Endothelial cell of umbilical vein (primary cell): ENCODE results near the gene MB. TPM values are rescaled to one million over a fixed set of nuclear protein-coding genes. Genes with fewer than 3 reads are reported as not detected.

Experiments used
- BruUV-seq: library from RNA; stranded (reverse); fragments of 400-500 nt; replicated peaks from 2 replicates; lab custom pipeline; 2021; lab: Mats Ljungman, UMichigan
- CTCF ChIA-PET: fragments of 300-600, 350-600 bp; sonication (Branson Sonifier 250); formaldehyde crosslinking; loops from one replicate; lab custom pipeline; 2021; ENCODE audit warnings: antibody characterized with exemption, inconsistent platforms; lab: Charles Lee
- POLR2A ChIA-PET: fragments of 300-600, 350-600 bp; sonication (Branson Sonifier 250); formaldehyde crosslinking; loops from one replicate; lab custom pipeline; 2021; ENCODE audit warnings: antibody characterized with exemption, inconsistent platforms; lab: Charles Lee
- DNase-seq: peaks from one replicate; pipeline ENCODE4 v3.0.0-alpha.2; 2011; ENCODE audit warnings: low read depth, low spot score
- FAIRE-seq: peaks from 2 replicates; lab custom pipeline; 2011; peaks lifted over from hg19 to GRCh38; lab: Jason Lieb, UNC
- H2AFZ ChIP-seq: 2 replicates; pipeline ENCODE4 v1.6.0; 2012; ENCODE audit warnings: low read depth, low read length, control low read depth, inconsistent platforms
- H3K27ac ChIP-seq: 2 replicates; pipeline ENCODE4 v1.5.1; 2011; ENCODE audit warnings: low read depth, mild to moderate bottlenecking, control low read depth, low read length, moderate library complexity; ENCODE audit not compliant: insufficient read depth
- H3K27me3 ChIP-seq, 2 experiments: 2 replicates each; pipeline versions ENCODE4 v1.6.0 to v1.6.1; 2011; ENCODE audit warnings: low read length in 2 of 2, mixed read lengths in 1 of 2; ENCODE audit not compliant: control insufficient read depth in 2 of 2, insufficient read depth in 2 of 2
- H3K36me3 ChIP-seq, 2 experiments: 2 replicates in 1 of 2; 3 replicates in 1 of 2; pipeline ENCODE4 v1.5.1; 2011; ENCODE audit warnings: low read length in 2 of 2, mild to moderate bottlenecking in 1 of 2, moderate library complexity in 1 of 2; ENCODE audit not compliant: control insufficient read depth in 2 of 2, insufficient read depth in 2 of 2; ENCODE audit errors: extremely low read depth in 1 of 2
- H3K4me1 ChIP-seq: 3 replicates; pipeline ENCODE4 v1.5.1; 2011; ENCODE audit warnings: mild to moderate bottlenecking, low read length; ENCODE audit not compliant: control insufficient read depth, insufficient read depth; ENCODE audit errors: extremely low read depth
- H3K4me2 ChIP-seq: 2 replicates; pipeline ENCODE4 v1.6.1; 2011; ENCODE audit warnings: low read length, control low read depth, mixed read lengths; ENCODE audit not compliant: insufficient read depth
- H3K4me3 ChIP-seq, 3 experiments: fragments of 200-600 bp in 1 of 3; sonication (generic), shearing (Covaris generic) in 1 of 3; replicated peaks in 1 of 3; 2 replicates each; pipeline ENCODE4 v1.5.1; 2011 to 2016; ENCODE audit warnings: control low read depth in 3 of 3, low read length in 3 of 3, mild to moderate bottlenecking in 2 of 3, inconsistent platforms in 1 of 3, low read depth in 1 of 3, moderate library complexity in 1 of 3; ENCODE audit not compliant: insufficient read depth in 1 of 3
- H3K79me2 ChIP-seq: 2 replicates; pipeline ENCODE4 v1.6.0; 2012; ENCODE audit warnings: low read length, inconsistent platforms; ENCODE audit not compliant: control insufficient read depth, insufficient read depth
- H3K9ac ChIP-seq: replicated peaks from 2 replicates; pipeline ENCODE3; 2011; ENCODE audit warnings: low read length, control low read depth; ENCODE audit not compliant: insufficient read depth; ENCODE audit errors: extremely low read depth
- H3K9me1 ChIP-seq: replicated peaks from 3 replicates; pipeline ENCODE4 v1.6.0; 2011; ENCODE audit warnings: mild to moderate bottlenecking, low read length; ENCODE audit not compliant: control insufficient read depth, insufficient read depth; ENCODE audit errors: extremely low read depth
- H3K9me3 ChIP-seq: replicated peaks from 2 replicates; pipeline ENCODE4 v1.5.1; 2012; ENCODE audit warnings: low read length, inconsistent platforms; ENCODE audit not compliant: control insufficient read depth, insufficient read depth
- H4K20me1 ChIP-seq: replicated peaks from 2 replicates; pipeline ENCODE3; 2011; ENCODE audit warnings: mild to moderate bottlenecking, low read length; ENCODE audit not compliant: control insufficient read depth, insufficient read depth; ENCODE audit errors: extremely low read depth
- EZH2 ChIP-seq: IDR thresholded peaks from 2 replicates; pipeline ENCODE4 v1.6.1; 2012; ENCODE audit warnings: borderline replicate concordance, low read depth, mild to moderate bottlenecking, moderate library complexity, low read length, inconsistent platforms; ENCODE audit not compliant: severe bottlenecking
- FOS ChIP-seq: IDR thresholded peaks from 2 replicates; pipeline ENCODE4 v1.6.1; 2011; ENCODE audit warnings: mild to moderate bottlenecking, low read length, moderate library complexity, borderline replicate concordance; ENCODE audit not compliant: insufficient read depth
- GATA2 ChIP-seq: IDR thresholded peaks from 2 replicates; pipeline ENCODE4 v1.7.0; 2011; ENCODE audit warnings: low read depth, mild to moderate bottlenecking, moderate library complexity, mixed read lengths, low read length; ENCODE audit not compliant: insufficient read length, insufficient read depth
- JUN ChIP-seq: IDR thresholded peaks from 2 replicates; pipeline ENCODE4 v1.6.1; 2011; ENCODE audit warnings: borderline replicate concordance, low read depth; ENCODE audit not compliant: insufficient read length, insufficient read depth
- MAX ChIP-seq: IDR thresholded peaks from 2 replicates; pipeline ENCODE4 v1.6.1; 2011; ENCODE audit not compliant: insufficient read depth, insufficient read length
- MYC ChIP-seq: IDR thresholded peaks from one replicate; pipeline ENCODE4 v1.6.1; 2011; ENCODE audit warnings: mild to moderate bottlenecking, low read depth, low read length
- POLR2A ChIP-seq: IDR thresholded peaks from 2 replicates; pipeline ENCODE4 v1.6.1; 2012; ENCODE audit warnings: low read depth, mild to moderate bottlenecking, control low read depth, low read length
- POLR2AphosphoS5 ChIP-seq: IDR thresholded peaks from 2 replicates; pipeline ENCODE4 v1.6.1; 2012; ENCODE audit warnings: low read depth, mild to moderate bottlenecking, control low read depth, low read length, moderate library complexity; ENCODE audit not compliant: insufficient read depth
- dilution Hi-C: fragments of 300-500 bp; cut with MboI; formaldehyde crosslinking; loops from one replicate; pipeline ENCODE4 v1.15.0; 2019; ENCODE audit warnings: low sequenced_read_pairs; ENCODE audit not compliant: extremely low pct_ligation_motif_present
- intact Hi-C: fragments of 100-400 bp; cut with micrococcal nuclease; formaldehyde crosslinking; loops from one replicate; pipeline ENCODE4 v1.10.0; 2022
- polyA plus RNA-seq, 4 experiments: library from polyadenylated mRNA; depleted of rRNA in 3 of 4; stranded (reverse) in 3 of 4; unstranded in 1 of 4; fragments of >200 nt; gene quantifications; 2 replicates each; pipeline versions ENCODE4 v1.2.1 to v1.2.3, GENCODE V29; 2011 to 2012; ENCODE audit warnings: missing spikeins in 1 of 4
- total RNA-seq: library from RNA; stranded (reverse); gene quantifications from 2 replicates; pipeline ENCODE4 v1.2.3, GENCODE V29; 2021
- TF ChIP-seq, protein P1 (sequence below), 2 donors: IDR thresholded peaks; 1 replicate in 1 of 2; 2 replicates in 1 of 2; pipeline ENCODE4 v1.5.1; 2011; ENCODE audit warnings: low read length in 2 of 2, mild to moderate bottlenecking in 2 of 2, moderate library complexity in 2 of 2, control low read depth in 1 of 2, inconsistent platforms in 1 of 2, low read depth in 1 of 2; ENCODE audit not compliant: insufficient read depth in 1 of 2; ENCODE audit errors: extremely low read depth in 1 of 2

The MB gene
- total and polyA plus RNA-seq, 2 donors (not counting 3 experiments of a cell fraction or from before 2014, with no cell fraction given), result not detected

DNA sequence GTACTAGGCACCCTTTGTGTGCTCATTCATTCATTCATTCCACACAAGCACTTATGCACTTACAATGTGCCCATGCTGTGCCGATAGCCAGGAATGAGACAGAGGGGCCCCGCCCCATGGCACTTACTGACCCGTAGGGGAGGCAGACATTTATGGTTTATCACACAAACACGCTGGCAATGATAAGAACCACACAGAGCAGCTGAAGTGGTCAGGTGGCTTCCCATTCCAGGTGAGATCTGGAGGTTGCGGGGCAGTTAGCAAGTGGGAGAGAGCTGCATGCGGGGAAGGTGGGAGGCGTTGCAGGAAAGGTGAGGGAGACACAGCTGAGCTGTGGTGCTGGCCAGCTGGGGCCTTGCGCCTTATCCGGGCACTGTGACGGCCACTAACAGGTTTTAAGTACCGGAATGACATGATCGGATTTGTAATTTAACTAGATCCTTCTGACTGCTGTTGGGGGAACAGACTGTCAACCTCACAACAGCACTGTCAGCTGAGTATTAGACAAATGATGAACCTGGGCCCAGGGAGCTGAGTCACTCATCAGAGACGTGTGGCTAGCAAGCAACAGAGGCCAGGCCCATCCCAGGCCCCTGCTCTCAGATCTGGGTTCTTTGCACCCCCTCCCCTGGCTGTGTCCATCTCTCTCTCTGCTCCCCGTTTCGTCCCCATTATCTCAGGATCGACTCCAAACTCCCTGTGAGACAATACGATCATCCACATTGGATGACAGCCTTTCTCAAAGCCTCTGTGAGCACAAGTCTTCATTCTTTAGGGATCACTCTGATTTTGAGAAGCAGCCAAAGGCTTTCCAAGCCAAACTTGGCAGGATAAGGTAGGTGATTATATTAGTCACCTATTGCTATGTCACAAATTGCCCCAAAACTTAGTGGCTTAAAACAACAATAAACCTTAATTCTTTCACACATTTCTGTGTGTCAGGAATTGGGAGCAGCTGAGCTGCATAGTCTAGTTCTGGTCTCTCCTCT, 48.1 kb downstream of the MB start:
- no peak overlapping the region for H3K4me2 ChIP-seq
- H3K9ac ChIP-seq, result no peak overlapping the region
- H4K20me1 ChIP-seq, result no peaks in the 10 kb centered on the region
- ChIA-PET CTCF (interaction anchor here (1.0 to 1.5 kb wide), 2 partner anchors 138 to 218 kb away, joined by 4 to 7 read pairs; no protein-coding TSS in a partner anchor), POLR2A (no interaction called here)
- no peaks in the 10 kb centered on the region for H3K9me3 ChIP-seq
- H3K27ac ChIP-seq, result no peak overlapping the region
- peaks cover 0 to 6% of the 10 kb centered on the region in 2 experiments for H3K27me3 ChIP-seq
- no peaks in the 10 kb centered on the region for H3K36me3 ChIP-seq
- BruUV-seq, result no TSS peak
- TF ChIP-seq MAX (no peak), FOS (no peak), JUN (no peak), MYC (no peak), GATA2 (no peak), POLR2A (no peak), EZH2 (no peak), POLR2AphosphoS5 (no peak)
- TF ChIP-seq, protein P1, sequence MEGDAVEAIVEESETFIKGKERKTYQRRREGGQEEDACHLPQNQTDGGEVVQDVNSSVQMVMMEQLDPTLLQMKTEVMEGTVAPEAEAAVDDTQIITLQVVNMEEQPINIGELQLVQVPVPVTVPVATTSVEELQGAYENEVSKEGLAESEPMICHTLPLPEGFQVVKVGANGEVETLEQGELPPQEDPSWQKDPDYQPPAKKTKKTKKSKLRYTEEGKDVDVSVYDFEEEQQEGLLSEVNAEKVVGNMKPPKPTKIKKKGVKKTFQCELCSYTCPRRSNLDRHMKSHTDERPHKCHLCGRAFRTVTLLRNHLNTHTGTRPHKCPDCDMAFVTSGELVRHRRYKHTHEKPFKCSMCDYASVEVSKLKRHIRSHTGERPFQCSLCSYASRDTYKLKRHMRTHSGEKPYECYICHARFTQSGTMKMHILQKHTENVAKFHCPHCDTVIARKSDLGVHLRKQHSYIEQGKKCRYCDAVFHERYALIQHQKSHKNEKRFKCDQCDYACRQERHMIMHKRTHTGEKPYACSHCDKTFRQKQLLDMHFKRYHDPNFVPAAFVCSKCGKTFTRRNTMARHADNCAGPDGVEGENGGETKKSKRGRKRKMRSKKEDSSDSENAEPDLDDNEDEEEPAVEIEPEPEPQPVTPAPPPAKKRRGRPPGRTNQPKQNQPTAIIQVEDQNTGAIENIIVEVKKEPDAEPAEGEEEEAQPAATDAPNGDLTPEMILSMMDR (IDR thresholded peaks at IDR 0.05; ENCODE audit: extremely low read depth in 1 of 2, insufficient read depth in 1 of 2, low read depth in 1 of 2, low read length in 2 of 2), result no peak
- no peak for DNase-seq
- no peaks in the 10 kb centered on the region for H3K9me1 ChIP-seq
- FAIRE-seq, result no peak
- intact Hi-C loops, result no loop called here
- H3K79me2 ChIP-seq, result no peaks in the 10 kb centered on the region
- dilution Hi-C loops, result no loop called here
- H2AFZ ChIP-seq, result no peak overlapping the region
- H3K4me1 ChIP-seq, result no peaks in the 10 kb centered on the region
- no peak overlapping the region for H3K4me3 ChIP-seq
